ENCODE results near the gene AGT. TPM values are rescaled to one million over a fixed set of nuclear protein-coding genes. Genes with fewer than 3 reads are reported as not detected.

Gene AGT
- total and polyA plus RNA-seq, 4 experiments from 2014 or later, result not detected

DNA sequence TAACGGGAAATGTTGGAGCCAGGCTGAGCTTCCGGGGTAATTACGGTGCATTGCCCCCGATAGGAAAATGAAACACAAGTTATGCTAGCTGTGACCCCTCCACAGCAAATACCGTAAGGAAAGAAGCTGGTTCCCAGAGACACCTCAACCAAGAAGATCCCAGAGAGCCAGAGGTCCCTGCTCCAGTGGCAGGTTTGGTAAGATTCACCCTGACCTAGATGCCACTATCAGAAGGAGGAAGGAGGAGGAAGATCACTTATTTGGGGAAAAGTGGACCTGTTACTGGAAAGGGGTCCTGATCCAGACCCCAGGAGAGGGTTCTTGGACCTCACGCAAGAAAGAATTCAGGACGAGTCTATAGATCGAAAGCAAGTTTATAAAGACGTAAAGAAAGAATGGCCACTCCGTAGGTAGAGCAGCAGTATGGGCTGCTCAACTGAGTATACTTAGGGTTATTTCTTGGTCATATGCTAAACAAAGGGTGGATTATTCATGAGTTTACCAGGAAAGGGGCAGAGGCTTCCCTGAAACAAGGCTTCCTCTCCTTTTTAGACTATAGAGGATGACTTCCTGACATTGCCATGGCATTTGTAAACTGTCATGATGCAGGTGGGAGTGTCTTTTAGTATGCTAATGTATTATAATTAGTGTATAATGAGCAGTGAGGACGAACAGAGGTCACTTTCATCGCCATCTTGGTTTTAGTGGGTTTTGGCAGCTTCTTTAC lies 25.8 kb upstream of the AGT start:
- ChIA-PET POLR2A (ENCODE audit: partially characterized antibody) (no interaction called here), CTCF (ENCODE audit: partially characterized antibody) (no interaction called here)
- Mint-ChIP-seq H3K36me3 (no peaks in the 10 kb centered on the region), H3K4me3 (no peak overlapping the region), H3K27me3 (peaks cover 7 to 18% of the 10 kb centered on the region in 2 donors), H3K27ac (no peak overlapping the region), H3K9me3 (peaks cover 0 to 7% (median 0%) of the 10 kb centered on the region in 8 donors), H3K4me1 (peaks cover 0 to 4% (median 0%) of the 10 kb centered on the region in 4 donors)
- no peak for DNase-seq
- no peaks in the 10 kb centered on the region for H3K36me3 ChIP-seq (ENCODE audit: insufficient read depth, low read length)
- no peak overlapping the region for H3K4me3 ChIP-seq (ENCODE audit: low read length in 2 of 2)
- no peaks in the 10 kb centered on the region for H3K9me3 ChIP-seq (ENCODE audit: control insufficient read depth in 1 of 2, low read length in 2 of 2)
- H3K27me3 ChIP-seq (ENCODE audit: insufficient read depth, low read length), result no peaks in the 10 kb centered on the region
- no peaks in the 10 kb centered on the region for H3K4me1 ChIP-seq (ENCODE audit: insufficient read depth, low read length)
- no peak overlapping the region for H3K27ac ChIP-seq (ENCODE audit: low read depth, low read length)
- intact Hi-C loops (cut with micrococcal nuclease), result no loop called here

DNA sequence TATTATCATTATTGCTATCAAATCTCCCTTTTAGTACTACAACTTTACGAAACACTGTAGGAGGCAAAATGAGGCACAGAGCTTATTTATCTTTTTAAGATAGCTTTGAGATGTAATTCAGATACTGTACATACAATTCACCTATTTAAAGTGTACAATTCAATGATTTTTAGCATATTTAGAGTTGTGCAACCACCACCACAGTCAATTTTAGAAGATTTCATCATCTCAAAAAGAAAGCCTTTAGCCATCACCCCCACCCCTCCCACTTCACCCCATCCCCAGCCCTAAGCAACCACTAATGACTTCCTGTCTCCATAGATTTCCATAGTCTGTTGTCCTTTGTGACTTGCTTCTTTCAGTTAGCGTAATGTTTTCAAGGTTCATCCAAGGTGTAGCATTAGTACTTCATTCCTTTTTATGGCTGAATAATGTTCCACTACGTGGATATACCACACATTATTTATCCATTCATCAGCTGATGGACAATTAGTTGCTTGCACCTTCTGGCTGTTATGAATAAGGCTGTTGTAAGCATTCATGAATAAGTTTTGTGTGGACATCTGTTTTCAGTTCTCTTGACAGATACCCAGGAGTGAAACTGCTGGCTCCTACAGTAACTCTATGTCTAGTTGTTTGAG lies 23.8 kb upstream of the AGT start:
- H3K27me3 Mint-ChIP-seq, result peaks cover 7 to 15% of the 10 kb centered on the region in 2 donors
- Histone ChIP-seq H3K9me3 (ENCODE audit: control insufficient read depth in 1 of 2, low read length in 2 of 2) (no peaks in the 10 kb centered on the region), H3K4me1 (ENCODE audit: insufficient read depth, low read length) (no peaks in the 10 kb centered on the region), H3K36me3 (ENCODE audit: insufficient read depth, low read length) (no peaks in the 10 kb centered on the region), H3K27me3 (ENCODE audit: insufficient read depth, low read length) (no peaks in the 10 kb centered on the region), H3K4me3 (ENCODE audit: low read length in 2 of 2) (no peak overlapping the region), H3K27ac (ENCODE audit: low read depth, low read length) (no peak overlapping the region)
- ChIA-PET CTCF (ENCODE audit: partially characterized antibody) (interaction anchor here (0.8 kb wide), 1 partner anchor 13 kb away, joined by 3 read pairs; no protein-coding TSS in a partner anchor), POLR2A (ENCODE audit: partially characterized antibody) (no interaction called here)
- no peak for DNase-seq
- no peak overlapping the region for H3K27ac Mint-ChIP-seq
- H3K36me3 Mint-ChIP-seq, result no peaks in the 10 kb centered on the region
- peaks cover 0 to 7% (median 0%) of the 10 kb centered on the region in 8 donors for H3K9me3 Mint-ChIP-seq
- intact Hi-C loops (cut with micrococcal nuclease), result no loop called here
- no peak overlapping the region for H3K4me3 Mint-ChIP-seq
- H3K4me1 Mint-ChIP-seq, result no peaks in the 10 kb centered on the region

- Mint-ChIP-seq H3K4me1 (no peaks in the 10 kb centered on the region), H3K27me3 (peaks cover 10% of the 10 kb centered on the region in 2 donors), H3K9me3 (peaks cover 0 to 7% (median 0%) of the 10 kb centered on the region in 8 donors), H3K4me3 (no peak overlapping the region), H3K36me3 (no peaks in the 10 kb centered on the region), H3K27ac (no peak overlapping the region)
- Histone ChIP-seq H3K4me1 (ENCODE audit: insufficient read depth, low read length) (no peaks in the 10 kb centered on the region), H3K27me3 (ENCODE audit: insufficient read depth, low read length) (no peaks in the 10 kb centered on the region), H3K9me3 (ENCODE audit: control insufficient read depth in 1 of 2, low read length in 2 of 2) (no peaks in the 10 kb centered on the region), H3K4me3 (ENCODE audit: low read length in 2 of 2) (no peak overlapping the region), H3K36me3 (ENCODE audit: insufficient read depth, low read length) (no peaks in the 10 kb centered on the region), H3K27ac (ENCODE audit: low read depth, low read length) (no peak overlapping the region)
- POLR2A ChIA-PET (ENCODE audit: partially characterized antibody), result no interaction called here
- intact Hi-C loops (cut with micrococcal nuclease), result no loop called here
- no peak for DNase-seq
- CTCF ChIA-PET (ENCODE audit: partially characterized antibody), result no interaction called here
Observed at GRCh38 chr1:230735447-230735846, 21.5 kb upstream of the AGT start.

- H3K9me3 Mint-ChIP-seq, result peaks cover 0 to 11% (median 2%) of the 10 kb centered on the region in 8 donors
- intact Hi-C loops (cut with micrococcal nuclease), result no loop called here
- DNase-seq, result no peak
- ChIA-PET CTCF (ENCODE audit: partially characterized antibody) (no interaction called here), POLR2A (ENCODE audit: partially characterized antibody) (no interaction called here)
- Histone ChIP-seq H3K27ac (ENCODE audit: low read depth, low read length) (no peak overlapping the region), H3K9me3 (ENCODE audit: control insufficient read depth in 1 of 2, low read length in 2 of 2) (no peaks in the 10 kb centered on the region), H3K4me3 (ENCODE audit: low read length in 2 of 2) (no peak overlapping the region), H3K36me3 (ENCODE audit: insufficient read depth, low read length) (no peaks in the 10 kb centered on the region), H3K27me3 (ENCODE audit: insufficient read depth, low read length) (no peaks in the 10 kb centered on the region), H3K4me1 (ENCODE audit: insufficient read depth, low read length) (no peaks in the 10 kb centered on the region)
- no peaks in the 10 kb centered on the region for H3K4me1 Mint-ChIP-seq
- H3K4me3 Mint-ChIP-seq, result no peak overlapping the region
- H3K27ac Mint-ChIP-seq, result no peak overlapping the region
- peaks cover 11 to 16% of the 10 kb centered on the region in 2 donors for H3K27me3 Mint-ChIP-seq
- H3K36me3 Mint-ChIP-seq, result no peaks in the 10 kb centered on the region
Observed at GRCh38 chr1:230730977-230731376, 17.1 kb upstream of the AGT start.

GRCh38 chr1:230728710-230729392 lies 14.9 kb upstream of the AGT start:
- H3K27ac Mint-ChIP-seq, result no peak overlapping the region

GRCh38 chr1:230725256-230726012 lies 11.5 kb upstream of the AGT start:
- intact Hi-C loops (cut with micrococcal nuclease), result no loop called here
- Mint-ChIP-seq H3K4me3 (no peak overlapping the region), H3K27me3 (peaks cover 6 to 18% of the 10 kb centered on the region in 2 donors), H3K4me1 (no peaks in the 10 kb centered on the region), H3K27ac (no peak overlapping the region), H3K36me3 (peaks cover 0 to 5% of the 10 kb centered on the region in 2 donors), H3K9me3 (peaks cover 2 to 19% (median 6%) of the 10 kb centered on the region in 8 donors)
- Histone ChIP-seq H3K4me1 (ENCODE audit: insufficient read depth, low read length) (no peaks in the 10 kb centered on the region), H3K27me3 (ENCODE audit: insufficient read depth, low read length) (no peaks in the 10 kb centered on the region), H3K27ac (ENCODE audit: low read depth, low read length) (no peak overlapping the region), H3K36me3 (ENCODE audit: insufficient read depth, low read length) (no peaks in the 10 kb centered on the region), H3K4me3 (ENCODE audit: low read length in 2 of 2) (no peak overlapping the region), H3K9me3 (ENCODE audit: control insufficient read depth in 1 of 2, low read length in 2 of 2) (no peaks in the 10 kb centered on the region)
- ChIA-PET CTCF (ENCODE audit: partially characterized antibody) (no interaction called here), POLR2A (ENCODE audit: partially characterized antibody) (no interaction called here)
- DNase-seq, result no peak

More at GRCh38 chr1:230728710-230729392, 14.9 kb upstream of the AGT start:
- no peaks in the 10 kb centered on the region for H3K36me3 Mint-ChIP-seq
- no peaks in the 10 kb centered on the region for H3K4me1 Mint-ChIP-seq
- POLR2A ChIA-PET (ENCODE audit: partially characterized antibody), result no interaction called here
- CTCF ChIA-PET (ENCODE audit: partially characterized antibody), result no interaction called here
- no peak overlapping the region for H3K4me3 Mint-ChIP-seq
- Histone ChIP-seq H3K36me3 (ENCODE audit: insufficient read depth, low read length) (no peaks in the 10 kb centered on the region), H3K27ac (ENCODE audit: low read depth, low read length) (no peak overlapping the region), H3K4me3 (ENCODE audit: low read length in 2 of 2) (no peak overlapping the region), H3K9me3 (ENCODE audit: control insufficient read depth in 1 of 2, low read length in 2 of 2) (no peaks in the 10 kb centered on the region), H3K27me3 (ENCODE audit: insufficient read depth, low read length) (no peaks in the 10 kb centered on the region), H3K4me1 (ENCODE audit: insufficient read depth, low read length) (no peaks in the 10 kb centered on the region)
- intact Hi-C loops (cut with micrococcal nuclease), result no loop called here
- peaks cover 0 to 11% (median 2%) of the 10 kb centered on the region in 8 donors for H3K9me3 Mint-ChIP-seq
- peaks cover 8 to 18% of the 10 kb centered on the region in 2 donors for H3K27me3 Mint-ChIP-seq
- no peak for DNase-seq

Data from CD4-positive, alpha-beta memory T cell (primary cell).